Lower leg skin (tissue), 4 donors: ENCODE data around the gene GALNS. TPM values are rescaled to one million over a fixed set of nuclear protein-coding genes. Genes with fewer than 3 reads are reported as not detected.

ENCODE experiments used
- DNase-seq, 2 donors: peaks; one replicate each; pipeline ENCODE4 v3.0.0-alpha.2; 2019; ENCODE audit warnings: low spot score in 2 of 2
- H3K4me3 ChIP-seq: fragments of 200-600 bp; sonication (generic); 2 replicates; pipeline ENCODE4 v1.5.1; 2017; ENCODE audit warnings: mild to moderate bottlenecking, low read depth; ENCODE audit not compliant: poor library complexity, severe bottlenecking
- POLR2A ChIP-seq, 2 donors: fragments of 450-650 bp; IDR thresholded peaks; one replicate each; pipeline ENCODE4 v1.6.1; 2016 to 2017; ENCODE audit warnings: antibody characterized with exemption in 2 of 2, mild to moderate bottlenecking in 1 of 2, moderate library complexity in 1 of 2
- WGBS, 2 donors: methylation state at CpG; one replicate each; pipeline ENCODE4 v1.1.5; 2018; 5-methylcytosine and 5-hydroxymethylcytosine counted together
- intact Hi-C: fragments of 100-400 bp; cut with DNase I; formaldehyde crosslinking; loops from one replicate; pipeline ENCODE4 v1.15.0; 2023; ENCODE audit warnings: low total_unique reads
- total RNA-seq, 4 donors: library from RNA; depleted of rRNA; stranded (reverse); fragments of >200 nt; gene quantifications; one replicate each; pipeline ENCODE4 v1.1.0, GENCODE V29; 2016
- TF ChIP-seq, protein P1 (sequence below), 3 donors: fragments of 450-650 bp; IDR thresholded peaks; one replicate each; pipeline ENCODE4 v1.5.1; 2016; ENCODE audit warnings: antibody characterized with exemption in 3 of 3, mild to moderate bottlenecking in 3 of 3, moderate library complexity in 2 of 3

The GALNS gene
- total RNA-seq, 4 donors from 2014 or later: 17.3 to 45.6 (median 37.3) TPM

DNA sequence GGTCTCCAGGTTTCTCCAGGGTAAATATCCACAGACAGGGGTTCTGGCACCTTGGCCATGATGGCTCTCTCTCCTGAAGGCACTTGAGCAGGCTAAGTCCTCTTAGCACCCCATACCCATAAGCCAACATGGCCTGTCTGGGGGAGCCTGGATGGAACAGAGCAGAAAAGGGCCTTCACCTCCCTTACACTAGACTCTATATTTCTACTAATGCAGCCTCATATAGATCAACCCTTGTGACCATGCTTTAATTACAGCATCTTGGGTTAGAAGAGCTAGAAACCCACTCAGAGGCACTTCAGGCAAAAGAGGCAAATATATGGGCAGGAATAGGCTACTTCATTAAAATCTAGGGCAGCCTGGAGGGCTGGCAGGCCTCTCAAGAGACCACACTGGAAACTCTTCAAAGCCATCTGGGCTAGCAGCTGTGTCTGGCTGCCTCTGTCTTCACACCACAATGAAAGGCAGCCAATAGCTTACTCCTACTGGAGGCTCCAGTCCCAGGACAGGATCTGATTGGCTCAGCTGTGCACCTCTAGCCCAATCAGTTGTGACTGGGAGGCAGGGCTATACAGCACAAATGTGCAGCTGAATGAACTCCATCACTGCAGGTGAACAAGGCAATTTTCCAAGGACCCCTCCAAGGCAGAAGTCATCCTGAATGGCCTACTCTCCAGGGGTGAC lies 57.8 kb downstream of the GALNS start:
- intact Hi-C loops: no loop called here
- H3K4me3 ChIP-seq: no peak overlapping the region
- DNase-seq: no peak
- no peak for TF ChIP-seq POLR2A (IDR thresholded peaks at IDR 0.05)
- TF ChIP-seq, protein P1, sequence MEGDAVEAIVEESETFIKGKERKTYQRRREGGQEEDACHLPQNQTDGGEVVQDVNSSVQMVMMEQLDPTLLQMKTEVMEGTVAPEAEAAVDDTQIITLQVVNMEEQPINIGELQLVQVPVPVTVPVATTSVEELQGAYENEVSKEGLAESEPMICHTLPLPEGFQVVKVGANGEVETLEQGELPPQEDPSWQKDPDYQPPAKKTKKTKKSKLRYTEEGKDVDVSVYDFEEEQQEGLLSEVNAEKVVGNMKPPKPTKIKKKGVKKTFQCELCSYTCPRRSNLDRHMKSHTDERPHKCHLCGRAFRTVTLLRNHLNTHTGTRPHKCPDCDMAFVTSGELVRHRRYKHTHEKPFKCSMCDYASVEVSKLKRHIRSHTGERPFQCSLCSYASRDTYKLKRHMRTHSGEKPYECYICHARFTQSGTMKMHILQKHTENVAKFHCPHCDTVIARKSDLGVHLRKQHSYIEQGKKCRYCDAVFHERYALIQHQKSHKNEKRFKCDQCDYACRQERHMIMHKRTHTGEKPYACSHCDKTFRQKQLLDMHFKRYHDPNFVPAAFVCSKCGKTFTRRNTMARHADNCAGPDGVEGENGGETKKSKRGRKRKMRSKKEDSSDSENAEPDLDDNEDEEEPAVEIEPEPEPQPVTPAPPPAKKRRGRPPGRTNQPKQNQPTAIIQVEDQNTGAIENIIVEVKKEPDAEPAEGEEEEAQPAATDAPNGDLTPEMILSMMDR (IDR thresholded peaks at IDR 0.05): no peak

DNA sequence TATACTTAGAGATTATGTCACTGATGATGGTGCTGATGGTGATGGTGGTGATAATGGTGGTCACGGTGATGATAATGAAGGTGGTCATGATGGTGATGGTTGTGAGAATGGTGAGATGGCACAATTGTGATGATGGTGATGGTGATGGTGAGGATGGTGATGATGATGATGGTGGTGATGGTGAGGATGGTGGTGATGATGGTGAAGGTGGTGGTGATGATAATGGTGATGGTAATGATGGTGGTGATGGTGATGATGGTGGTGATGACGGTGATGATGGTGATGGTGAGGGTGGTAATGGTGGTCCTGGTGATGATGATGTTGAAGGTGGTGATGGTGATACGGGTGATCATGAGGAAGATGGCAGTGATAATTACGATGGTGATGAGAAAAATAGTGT lies 58.7 kb downstream of the GALNS start:
- TF ChIP-seq POLR2A (IDR thresholded peaks at IDR 0.05): no peak
- TF ChIP-seq, protein P1 (IDR thresholded peaks at IDR 0.05): peak in 1 of 3 donors; percentile 12
- intact Hi-C loops: no loop called here
- H3K4me3 ChIP-seq: no peak overlapping the region
- 94% methylated on average over 4 of the region's 4 CpGs for WGBS, 2 donors
- no peak for DNase-seq

DNA sequence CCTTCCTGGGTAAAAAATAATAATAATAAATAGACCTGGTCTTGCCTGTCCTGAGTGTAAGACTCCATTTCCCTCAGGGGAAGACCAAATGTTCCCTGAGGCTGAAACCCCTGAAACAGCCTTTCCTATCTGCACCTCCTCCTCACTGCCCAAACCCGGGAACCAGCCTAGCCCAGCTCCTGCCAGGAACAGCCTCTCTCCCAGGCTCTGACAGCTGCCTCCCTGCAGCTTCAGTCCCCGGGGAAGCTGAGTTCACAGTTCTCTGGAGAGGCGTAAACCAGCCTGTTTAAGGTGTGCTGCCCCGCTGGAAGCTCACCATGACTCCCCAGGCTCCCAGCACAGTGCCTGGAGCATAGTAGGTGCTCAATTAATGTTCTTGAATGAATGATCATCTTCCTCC lies 60.5 kb downstream of the GALNS start:
- DNase-seq: no peak
- WGBS, 2 donors: 76 to 77% methylated on average over 4 of the region's 4 CpGs
- intact Hi-C loops: no loop called here
- TF ChIP-seq, protein P1 (IDR thresholded peaks at IDR 0.05): no peak
- no peak for TF ChIP-seq POLR2A (IDR thresholded peaks at IDR 0.05)
- no peak overlapping the region for H3K4me3 ChIP-seq

DNA sequence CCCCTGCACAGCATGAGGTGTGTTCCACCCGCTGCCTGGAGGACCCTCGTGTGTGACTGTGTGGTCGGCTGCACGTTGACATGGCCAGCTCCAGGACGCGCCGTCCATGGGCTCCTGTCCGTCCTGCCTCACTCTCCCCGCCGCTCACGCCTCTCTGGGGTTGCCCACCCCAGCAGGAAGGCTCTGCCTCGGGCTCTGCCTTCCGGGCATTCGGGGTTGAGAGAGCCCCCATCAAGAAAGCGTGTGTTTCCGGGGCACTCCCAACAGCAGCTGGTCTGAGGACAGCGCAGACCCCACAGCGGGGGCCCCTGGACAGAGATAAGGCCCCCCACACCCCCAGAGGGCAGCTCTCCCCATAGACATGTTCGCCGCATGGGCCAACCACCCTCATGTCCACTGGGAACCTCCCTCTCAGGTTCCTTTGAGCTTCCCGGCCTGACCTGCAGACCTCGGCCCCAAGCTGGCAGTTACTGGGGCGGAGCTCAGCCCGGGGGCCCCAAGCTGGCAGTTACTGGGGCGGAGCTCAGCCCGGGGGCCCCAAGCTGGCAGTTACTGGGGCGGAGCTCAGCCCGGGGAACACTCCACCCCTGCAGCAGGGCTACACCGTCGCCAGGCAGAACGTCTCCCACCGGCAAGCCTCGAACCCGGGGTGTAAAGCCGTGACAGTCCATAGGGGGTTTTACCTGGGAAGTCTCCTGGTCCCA lies 63.3 kb downstream of the GALNS start:
- DNase-seq: no peak
- intact Hi-C loops: no loop called here
- TF ChIP-seq, protein P1 (IDR thresholded peaks at IDR 0.05): no peak
- TF ChIP-seq POLR2A (IDR thresholded peaks at IDR 0.05): no peak
- WGBS, 2 donors: 51 to 52% methylated on average over 28 to 33 of the region's 35 CpGs
- no peak overlapping the region for H3K4me3 ChIP-seq

DNA sequence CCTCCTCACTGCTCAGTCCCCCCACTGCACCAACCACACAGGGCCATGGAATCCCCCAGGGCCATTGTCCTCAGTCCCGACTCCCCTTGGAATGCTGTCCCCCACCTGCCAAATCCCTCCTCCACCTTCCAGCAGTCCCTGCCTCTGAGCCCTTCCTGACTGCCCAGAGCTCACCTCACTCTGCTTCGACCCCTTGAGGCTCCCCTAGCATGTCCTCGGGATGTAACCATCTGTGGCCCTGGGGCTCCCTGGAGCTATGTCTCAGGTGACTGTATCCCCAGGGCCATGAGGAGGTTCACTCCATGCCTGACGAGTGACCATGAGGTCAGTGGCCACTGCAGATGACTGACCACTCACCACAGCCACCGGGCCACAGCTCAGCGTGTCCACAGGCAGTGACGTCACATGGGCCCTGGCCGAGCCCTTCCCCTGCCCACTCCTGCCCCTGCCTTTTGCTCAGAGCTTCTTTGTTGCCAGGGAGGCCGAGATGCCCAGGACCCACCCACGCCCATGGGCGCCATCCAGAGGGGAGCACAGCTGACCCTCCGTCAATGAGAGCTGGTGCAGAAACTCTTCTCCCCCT lies 64.0 kb downstream of the GALNS start:
- WGBS, 2 donors: 74 to 82% methylated on average over 8 to 12 of the region's 12 CpGs
- no peak overlapping the region for H3K4me3 ChIP-seq
- TF ChIP-seq, protein P1 (IDR thresholded peaks at IDR 0.05): no peak
- TF ChIP-seq POLR2A (IDR thresholded peaks at IDR 0.05): no peak
- no peak for DNase-seq
- intact Hi-C loops: no loop called here
